Sigmoid colon (tissue), 4 donors: ENCODE measurements around the gene GTPBP4.

Source experiments
- CTCF ChIP-seq, 4 experiments: fragments of 450-650 bp in 3 of 4; fragments of 200-600 bp in 1 of 4; IDR thresholded peaks; one replicate each; pipeline ENCODE4 v1.5.1; 2016 to 2019; ENCODE audit warnings: antibody characterized with exemption in 4 of 4, mild to moderate bottlenecking in 3 of 4, moderate library complexity in 2 of 4
- EP300 ChIP-seq, 4 donors: sonication (generic); formaldehyde crosslinking; IDR thresholded peaks; one replicate each; pipeline ENCODE4 v1.6.1; 2017; ENCODE audit warnings: antibody characterized with exemption in 4 of 4
- POLR2AphosphoS5 ChIP-seq, 4 donors: sonication (generic); formaldehyde crosslinking; IDR thresholded peaks; one replicate each; pipeline ENCODE4 v1.6.1; 2017; ENCODE audit warnings: antibody characterized with exemption in 4 of 4

GRCh38 chr10:970311-971149, 17.7 kb upstream of the GTPBP4 start:
- no peak for TF ChIP-seq CTCF (IDR thresholded peaks at IDR 0.05)
- TF ChIP-seq POLR2AphosphoS5 (IDR thresholded peaks at IDR 0.05) = no peak
- no peak for TF ChIP-seq EP300 (IDR thresholded peaks at IDR 0.05)
